B cell (primary cell): Measurements from ENCODE around the gene TRPV4. TPM values are rescaled to one million over a fixed set of nuclear protein-coding genes. Genes with fewer than 3 reads are reported as not detected.

Source experiments
- ATAC-seq: fragments of 200-7000 bp; cut with Tn5 transposase; one replicate; pipeline ENCODE4 v1.10.0; 2021; ENCODE audit warnings: low read depth, mild to moderate bottlenecking, moderate number of reproducible peaks, moderate library complexity
- CTCF ChIA-PET: fragments of 350-600 bp; sonication (Branson Sonifier 250); formaldehyde crosslinking; loops from one replicate; lab custom pipeline; 2021; ENCODE audit warnings: antibody characterized with exemption, inconsistent platforms; lab: Charles Lee
- POLR2A ChIA-PET: fragments of 350-600 bp; sonication (Branson Sonifier 250); formaldehyde crosslinking; loops from one replicate; lab custom pipeline; 2021; ENCODE audit warnings: antibody characterized with exemption; lab: Charles Lee
- DNase-seq: peaks from one replicate; pipeline ENCODE4 v3.0.0; 2013
- H2AFZ ChIP-seq: 2 replicates; pipeline ENCODE4 v1.6.1; 2012; ENCODE audit warnings: mild to moderate bottlenecking, low read depth, low read length; ENCODE audit not compliant: insufficient read depth, poor library complexity, severe bottlenecking
- H3K27ac ChIP-seq, 2 donors: 1 replicate in 1 of 2; 2 replicates in 1 of 2; pipeline ENCODE4 v1.5.1; 2012 to 2013; ENCODE audit warnings: low read length in 2 of 2, mild to moderate bottlenecking in 2 of 2, moderate library complexity in 1 of 2
- H3K27me3 ChIP-seq, 4 experiments: fragments of 200-600 bp in 1 of 4; sonication (generic) in 1 of 4; replicated peaks in 1 of 4; 1 replicate in 2 of 4; 2 replicates in 2 of 4; pipeline versions ENCODE4 v1.6.1 to v1.7.0; 2013 to 2016; ENCODE audit warnings: low read length in 3 of 4, mild to moderate bottlenecking in 2 of 4, mixed read lengths in 1 of 4, moderate library complexity in 1 of 4; ENCODE audit not compliant: insufficient read depth in 4 of 4, control insufficient read depth in 3 of 4; ENCODE audit errors: control extremely low read depth in 1 of 4
- H3K36me3 ChIP-seq, 2 experiments: replicated peaks in 1 of 2; 1 replicate in 1 of 2; 2 replicates in 1 of 2; pipeline versions ENCODE4 v1.6.1 to v1.7.1; 2013; ENCODE audit warnings: low read length in 1 of 2; ENCODE audit not compliant: insufficient read depth in 2 of 2, control insufficient read depth in 1 of 2; ENCODE audit errors: control extremely low read depth in 1 of 2, extremely low read depth in 1 of 2
- H3K4me1 ChIP-seq, 2 donors: fragments of 200-600 bp in 1 of 2; sonication (generic) in 1 of 2; 1 replicate in 1 of 2; 2 replicates in 1 of 2; pipeline versions ENCODE4 v1.5.1 to v1.6.1; 2013 to 2017; ENCODE audit warnings: low read length in 2 of 2; ENCODE audit not compliant: control insufficient read depth in 2 of 2, insufficient read depth in 2 of 2
- H3K4me2 ChIP-seq: replicated peaks from 2 replicates; pipeline ENCODE3; 2012; ENCODE audit warnings: mild to moderate bottlenecking, low read depth, low read length; ENCODE audit not compliant: poor library complexity, severe bottlenecking
- H3K4me3 ChIP-seq, 5 experiments: fragments of 200-600 bp in 1 of 5; sonication (generic) in 1 of 5; 1 replicate in 3 of 5; 2 replicates in 2 of 5; pipeline versions ENCODE4 v1.5.1 to v1.7.0; 2011 to 2016; ENCODE audit warnings: low read length in 4 of 5, mild to moderate bottlenecking in 4 of 5, low read depth in 2 of 5, control low read depth in 1 of 5, moderate library complexity in 1 of 5; ENCODE audit not compliant: insufficient read depth in 1 of 5; ENCODE audit errors: control extremely low read depth in 1 of 5, extremely low read depth in 1 of 5
- H3K79me2 ChIP-seq: fragments of 200-600 bp; sonication (generic); one replicate; pipeline ENCODE4 v1.6.0; 2016; ENCODE audit warnings: low read length; ENCODE audit not compliant: control insufficient read depth, insufficient read depth
- H3K9ac ChIP-seq: fragments of 200-600 bp; sonication (generic); 2 replicates; pipeline ENCODE4 v1.6.1; 2017; ENCODE audit warnings: mild to moderate bottlenecking, low read length, moderate library complexity
- H3K9me3 ChIP-seq, 3 donors: one replicate each; pipeline versions ENCODE4 v1.6.1 to v1.7.1; 2013; ENCODE audit warnings: low read length in 2 of 3; ENCODE audit not compliant: control insufficient read depth in 2 of 3, insufficient read depth in 1 of 3; ENCODE audit errors: control extremely low read depth in 1 of 3
- H4K20me1 ChIP-seq: 2 replicates; pipeline ENCODE4 v1.6.0; 2012; ENCODE audit warnings: mild to moderate bottlenecking, low read length; ENCODE audit not compliant: insufficient read depth, control insufficient read depth, poor library complexity, severe bottlenecking
- H3K27ac Mint-ChIP-seq: one replicate; pipeline ENCODE4 v1.8.0; 2021; ENCODE audit warnings: mixed read lengths
- H3K27me3 Mint-ChIP-seq: one replicate; pipeline ENCODE4 v1.8.0; 2021; ENCODE audit warnings: mixed read lengths
- H3K4me1 Mint-ChIP-seq: one replicate; pipeline ENCODE4 v1.8.0; 2021; ENCODE audit warnings: mixed read lengths
- H3K4me3 Mint-ChIP-seq: one replicate; pipeline ENCODE4 v1.8.0; 2021; ENCODE audit warnings: mixed read lengths
- H3K9me3 Mint-ChIP-seq: one replicate; pipeline ENCODE4 v1.8.0; 2022; ENCODE audit warnings: mixed read lengths; ENCODE audit not compliant: insufficient read depth
- EZH2 ChIP-seq: IDR thresholded peaks from 2 replicates; pipeline ENCODE4 v1.6.1; 2012; ENCODE audit warnings: borderline replicate concordance, low read depth, mild to moderate bottlenecking, moderate library complexity, low read length; ENCODE audit not compliant: insufficient read depth, poor library complexity, severe bottlenecking
- WGBS: methylation state at CpG from one replicate; pipeline ENCODE4 v1.1.5; 2013; ENCODE audit warnings: missing lambda C conversion rate; ENCODE audit not compliant: insufficient coverage; 5-methylcytosine and 5-hydroxymethylcytosine counted together
- intact Hi-C: fragments of 100-400 bp; cut with micrococcal nuclease; formaldehyde crosslinking; loops from one replicate; pipeline ENCODE4 v1.10.0; 2022
- polyA plus RNA-seq: library from polyadenylated mRNA; depleted of rRNA; stranded (reverse); fragments of >200 nt; gene quantifications from 2 replicates; pipeline ENCODE4 v1.2.3, GENCODE V29; 2012
- total RNA-seq, 2 donors: library from RNA; stranded (reverse); fragments of 120-200 nt in 1 of 2; gene quantifications; 1 replicate in 1 of 2; 2 replicates in 1 of 2; pipeline versions ENCODE4 v1.2.3 to v1.2.4, GENCODE V29; 2013 to 2022
- TF ChIP-seq, protein P1 (sequence below): fragments of 200-600 bp; IDR thresholded peaks from one replicate; pipeline ENCODE4 v1.8.0; 2022; ENCODE audit warnings: antibody characterized with exemption, mild to moderate bottlenecking

The TRPV4 gene
- total and polyA plus RNA-seq, 2 donors (not counting 1 experiment from before 2014, with no cell fraction given), result not detected

DNA sequence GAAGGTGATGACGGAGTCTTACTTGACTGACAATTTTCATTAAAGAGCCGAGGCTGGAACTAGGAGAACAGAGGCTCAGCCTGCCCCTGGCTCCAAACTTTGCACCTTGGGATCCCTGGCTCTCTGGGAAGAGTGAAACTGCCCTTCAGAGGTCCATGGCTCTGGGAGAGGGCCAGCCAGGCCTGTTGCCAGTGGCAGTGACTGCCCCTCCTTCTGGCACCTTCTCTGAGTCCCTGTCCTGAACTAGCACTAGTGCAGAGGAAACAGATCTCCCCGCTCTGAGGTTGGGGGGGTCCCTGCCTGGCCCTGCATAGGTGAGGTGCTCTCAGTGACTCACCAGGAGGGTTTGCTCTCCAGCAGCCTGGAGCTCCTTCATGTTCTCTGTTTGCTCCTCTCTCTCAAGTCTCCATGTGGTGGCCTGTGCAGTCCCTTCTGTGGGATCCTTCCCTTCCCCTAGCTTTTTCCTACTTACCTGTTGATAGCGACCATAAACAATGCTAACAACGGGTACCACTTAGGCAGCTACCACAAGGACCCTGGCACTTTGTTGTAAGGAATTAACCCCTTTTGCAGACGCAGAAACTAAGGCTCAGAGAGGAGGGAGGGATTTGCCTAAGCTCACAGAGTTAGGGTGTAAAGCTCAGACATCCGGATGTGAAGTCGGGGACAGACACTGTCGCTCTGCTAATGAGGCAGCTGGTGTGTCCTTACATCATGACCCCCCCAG, 97.2 kb downstream of the TRPV4 start:
- POLR2A ChIA-PET, result interaction anchor here (0.6 kb wide), 1 partner anchor 317 kb away, joined by 4 read pairs; no protein-coding TSS in a partner anchor
- no peaks in the 10 kb centered on the region for H3K9me3 Mint-ChIP-seq
- no peak overlapping the region for H3K9ac ChIP-seq
- no peak overlapping the region for H3K27ac ChIP-seq
- intact Hi-C loops, result no loop called here
- CTCF ChIA-PET, result no interaction called here
- H3K4me3 ChIP-seq, result no peak overlapping the region
- H3K27me3 ChIP-seq, result peaks cover 0 to 9% (median 1%) of the 10 kb centered on the region in 4 experiments
- H4K20me1 ChIP-seq, result no peaks in the 10 kb centered on the region
- TF ChIP-seq EZH2, result no peak
- TF ChIP-seq, protein P1, sequence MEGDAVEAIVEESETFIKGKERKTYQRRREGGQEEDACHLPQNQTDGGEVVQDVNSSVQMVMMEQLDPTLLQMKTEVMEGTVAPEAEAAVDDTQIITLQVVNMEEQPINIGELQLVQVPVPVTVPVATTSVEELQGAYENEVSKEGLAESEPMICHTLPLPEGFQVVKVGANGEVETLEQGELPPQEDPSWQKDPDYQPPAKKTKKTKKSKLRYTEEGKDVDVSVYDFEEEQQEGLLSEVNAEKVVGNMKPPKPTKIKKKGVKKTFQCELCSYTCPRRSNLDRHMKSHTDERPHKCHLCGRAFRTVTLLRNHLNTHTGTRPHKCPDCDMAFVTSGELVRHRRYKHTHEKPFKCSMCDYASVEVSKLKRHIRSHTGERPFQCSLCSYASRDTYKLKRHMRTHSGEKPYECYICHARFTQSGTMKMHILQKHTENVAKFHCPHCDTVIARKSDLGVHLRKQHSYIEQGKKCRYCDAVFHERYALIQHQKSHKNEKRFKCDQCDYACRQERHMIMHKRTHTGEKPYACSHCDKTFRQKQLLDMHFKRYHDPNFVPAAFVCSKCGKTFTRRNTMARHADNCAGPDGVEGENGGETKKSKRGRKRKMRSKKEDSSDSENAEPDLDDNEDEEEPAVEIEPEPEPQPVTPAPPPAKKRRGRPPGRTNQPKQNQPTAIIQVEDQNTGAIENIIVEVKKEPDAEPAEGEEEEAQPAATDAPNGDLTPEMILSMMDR, result no peak
- H3K9me3 ChIP-seq, result peaks cover 0 to 5% (median 0%) of the 10 kb centered on the region in 3 donors
- no peaks in the 10 kb centered on the region for H3K79me2 ChIP-seq
- DNase-seq (no peak), ATAC-seq (no peak)
- 73% methylated on average over 7 of the region's 9 CpGs for WGBS
- peaks cover 30% of the 10 kb centered on the region for H3K27me3 Mint-ChIP-seq
- H3K36me3 ChIP-seq, result no peaks in the 10 kb centered on the region
- H3K4me3 Mint-ChIP-seq, result no peak overlapping the region
- no peak overlapping the region for H3K27ac Mint-ChIP-seq
- no peaks in the 10 kb centered on the region for H3K4me1 Mint-ChIP-seq
- no peak overlapping the region for H3K4me2 ChIP-seq
- no peak overlapping the region for H2AFZ ChIP-seq
- H3K4me1 ChIP-seq, result no peaks in the 10 kb centered on the region

DNA sequence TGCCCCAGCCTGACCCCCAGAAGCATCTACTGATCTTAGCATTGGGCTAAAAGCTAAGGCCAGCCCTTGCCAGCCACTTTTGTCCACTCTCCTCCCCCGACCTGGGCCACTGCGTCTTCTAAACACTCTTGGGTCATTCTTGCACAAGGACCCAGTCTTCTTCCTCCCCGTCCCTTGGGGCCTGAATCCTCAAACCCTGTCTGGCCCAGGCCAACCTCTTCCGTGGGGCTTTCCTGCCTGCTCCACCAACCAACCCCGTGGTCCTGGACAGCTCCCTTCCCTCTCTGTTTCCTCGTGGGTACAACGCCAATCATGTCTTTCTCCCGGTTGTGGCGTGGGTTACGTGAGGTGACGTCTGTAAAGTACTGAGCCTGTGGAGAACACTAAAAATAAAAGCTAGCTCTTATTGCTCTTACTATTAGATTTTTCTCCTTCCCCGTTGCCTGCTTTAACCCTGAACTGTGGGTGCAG, 98.1 kb downstream of the TRPV4 start:
- Histone ChIP-seq H3K9ac (no peak overlapping the region), H2AFZ (no peak overlapping the region), H3K36me3 (no peaks in the 10 kb centered on the region), H3K79me2 (no peaks in the 10 kb centered on the region), H3K27me3 (peaks cover 0 to 9% (median 1%) of the 10 kb centered on the region in 4 experiments), H3K27ac (no peak overlapping the region), H3K4me1 (no peaks in the 10 kb centered on the region), H3K4me2 (no peak overlapping the region), H4K20me1 (no peaks in the 10 kb centered on the region), H3K4me3 (no peak overlapping the region), H3K9me3 (peaks cover 0 to 5% (median 0%) of the 10 kb centered on the region in 3 donors)
- ATAC-seq, result no peak
- intact Hi-C loops, result no loop called here
- no peaks in the 10 kb centered on the region for H3K4me1 Mint-ChIP-seq
- ChIA-PET CTCF (no interaction called here), POLR2A (no interaction called here)
- TF ChIP-seq, protein P1, result no peak
- no peak for TF ChIP-seq EZH2
- H3K4me3 Mint-ChIP-seq, result no peak overlapping the region
- H3K27me3 Mint-ChIP-seq, result peaks cover 25% of the 10 kb centered on the region
- DNase-seq, result no peak
- no peaks in the 10 kb centered on the region for H3K9me3 Mint-ChIP-seq
- no peak overlapping the region for H3K27ac Mint-ChIP-seq
- WGBS, result 46% methylated on average over 6 of the region's 12 CpGs
